Panc1 (cell line): ENCODE results near the gene MYO7B. TPM values are rescaled to one million over a fixed set of nuclear protein-coding genes. Genes with fewer than 3 reads are reported as not detected.

Source experiments
- ATAC-seq: fragments of 200-7000 bp; cut with Tn5 transposase; 2 replicates; pipeline ENCODE4 v1.9.1; 2020; ENCODE audit warnings: mild to moderate bottlenecking, moderate library complexity
- BruUV-seq: library from RNA; stranded (reverse); fragments of 400-500 nt; replicated peaks from 2 replicates; lab custom pipeline; 2021; lab: Mats Ljungman, UMichigan
- CTCF ChIA-PET: fragments of 300-600 bp; sonication (Branson Sonifier 250); formaldehyde crosslinking; loops from one replicate; lab custom pipeline; 2022; ENCODE audit warnings: antibody characterized with exemption; lab: Charles Lee
- POLR2A ChIA-PET: fragments of 300-600 bp; sonication (Branson Sonifier 250); formaldehyde crosslinking; loops from one replicate; lab custom pipeline; 2022; ENCODE audit warnings: antibody characterized with exemption; lab: Charles Lee
- DNase-seq: peaks from one replicate; pipeline ENCODE4 v3.0.0-alpha.2; 2010; ENCODE audit warnings: low read depth, low spot score
- H3K27ac ChIP-seq: 2 replicates; pipeline ENCODE4 v1.5.1; 2011; ENCODE audit warnings: mild to moderate bottlenecking, low read length, inconsistent platforms
- H3K27me3 ChIP-seq: fragments of 200-500 bp; sonication (Bioruptor generic); 2 replicates; pipeline ENCODE4 v1.6.0; 2014; ENCODE audit warnings: low read length, inconsistent platforms; ENCODE audit not compliant: control insufficient read depth, insufficient read depth
- H3K36me3 ChIP-seq: fragments of 200-500 bp; sonication (Bioruptor generic); 2 replicates; pipeline ENCODE4 v1.5.1; 2014; ENCODE audit warnings: inconsistent platforms, mild to moderate bottlenecking, low read length, moderate library complexity; ENCODE audit not compliant: control insufficient read depth, insufficient read depth
- H3K4me1 ChIP-seq: 2 replicates; pipeline ENCODE4 v1.5.1; 2011; ENCODE audit warnings: inconsistent platforms, mild to moderate bottlenecking, low read length, moderate library complexity; ENCODE audit not compliant: control insufficient read depth, insufficient read depth
- H3K4me3 ChIP-seq, 2 experiments: 2 replicates each; pipeline ENCODE4 v1.5.1; 2011 to 2012; ENCODE audit warnings: low read depth in 2 of 2, low read length in 2 of 2, mild to moderate bottlenecking in 2 of 2, inconsistent platforms in 1 of 2, moderate library complexity in 1 of 2
- H3K9me3 ChIP-seq: fragments of 200-500 bp; sonication (Bioruptor generic); 2 replicates; pipeline ENCODE4 v1.5.1; 2014; ENCODE audit warnings: low read depth, mild to moderate bottlenecking, inconsistent platforms, low read length, moderate library complexity; ENCODE audit not compliant: control insufficient read depth, insufficient read depth
- POLR2AphosphoS5 ChIP-seq: IDR thresholded peaks from 2 replicates; pipeline ENCODE4 v1.6.1; 2012; ENCODE audit warnings: mild to moderate bottlenecking, low read depth, low read length, moderate library complexity
- SIN3A ChIP-seq: IDR thresholded peaks from 2 replicates; pipeline ENCODE4 v1.6.1; 2012; ENCODE audit warnings: low read depth, mild to moderate bottlenecking, low read length, moderate library complexity, borderline replicate concordance; ENCODE audit not compliant: insufficient read depth
- TCF7L2 ChIP-seq: IDR thresholded peaks from 2 replicates; pipeline ENCODE4 v1.6.1; 2011; ENCODE audit warnings: mild to moderate bottlenecking, low read depth, low read length, inconsistent platforms
- in situ Hi-C: cut with HindIII; loops from 2 replicates; pipeline ENCODE4 v1.10.0; 2016; ENCODE audit warnings: low sequenced_read_pairs, low pct_unique_long_range_greater_than_20kb
- intact Hi-C: fragments of 100-400 bp; cut with micrococcal nuclease; formaldehyde crosslinking; loops from one replicate; pipeline ENCODE4 v1.10.0; 2022; ENCODE audit not compliant: unreplicated experiment
- total RNA-seq: library from RNA; stranded (reverse); gene quantifications from one replicate; pipeline ENCODE4 v1.2.1, GENCODE V29; 2021; ENCODE audit not compliant: unreplicated experiment
- TF ChIP-seq, protein P1 (sequence below), 2 experiments: IDR thresholded peaks; 2 replicates each; pipeline ENCODE4 v1.6.1; 2011 to 2012; ENCODE audit warnings: low read depth in 2 of 2, control low read depth in 1 of 2, low read length in 1 of 2, mild to moderate bottlenecking in 1 of 2, moderate library complexity in 1 of 2; ENCODE audit not compliant: insufficient read depth in 1 of 2
- TF ChIP-seq, protein P2 (sequence below): fragments of 450-650 bp; IDR thresholded peaks from 2 replicates; pipeline ENCODE4 v1.5.1; 2017; ENCODE audit warnings: mild to moderate bottlenecking

Gene MYO7B
- total RNA-seq, 1 experiment from 2014 or later = 0.15 TPM

DNA sequence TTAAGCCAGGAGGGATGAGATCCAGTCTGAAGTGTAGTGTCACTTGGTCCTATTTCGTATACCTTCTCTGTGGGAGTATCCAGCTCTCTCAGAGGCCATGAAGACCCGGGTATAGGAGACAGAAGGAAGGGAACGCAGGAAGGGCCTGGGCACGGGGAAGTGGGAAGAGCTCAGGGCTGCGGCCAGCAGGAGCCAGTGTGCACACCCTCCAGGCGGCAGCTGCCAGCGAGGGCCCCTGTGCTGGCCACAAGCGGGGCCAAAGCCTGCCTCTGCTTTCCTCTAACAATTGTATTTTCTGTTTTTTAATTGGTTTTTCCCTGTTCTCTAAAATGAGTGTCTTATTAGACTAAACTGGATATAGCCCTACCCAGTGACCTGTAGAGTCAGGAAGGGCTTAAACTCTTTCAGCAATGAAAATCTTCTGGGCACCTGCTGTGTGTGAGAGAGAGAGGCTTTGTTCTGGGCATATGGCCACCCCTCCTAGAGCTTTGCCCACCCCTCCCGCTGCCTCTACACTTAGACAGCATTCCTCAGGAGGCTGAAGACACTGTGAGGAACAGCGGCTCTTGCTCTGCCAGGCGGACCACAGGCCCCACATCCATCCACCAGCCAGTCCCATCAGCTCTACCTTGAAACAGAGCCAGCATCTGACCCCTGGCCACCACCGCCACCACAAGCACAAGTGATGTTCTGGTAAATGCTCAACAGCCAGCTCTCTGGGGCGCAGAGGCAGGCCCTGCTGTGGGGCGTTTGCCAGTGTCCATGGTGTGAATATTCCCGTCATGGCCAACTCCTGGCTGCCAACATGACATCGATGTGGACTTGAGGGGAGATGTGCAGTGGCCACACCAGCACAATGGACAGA, 120.0 kb downstream of the MYO7B start:
- no TSS peak for BruUV-seq
- Histone ChIP-seq H3K27me3 (no peaks in the 10 kb centered on the region), H3K9me3 (no peaks in the 10 kb centered on the region), H3K27ac (no peak overlapping the region), H3K4me1 (no peaks in the 10 kb centered on the region), H3K4me3 (no peak overlapping the region), H3K36me3 (no peaks in the 10 kb centered on the region)
- DNase-seq (no peak), ATAC-seq (no peak)
- intact Hi-C loops = no loop called here
- TF ChIP-seq, protein P1, sequence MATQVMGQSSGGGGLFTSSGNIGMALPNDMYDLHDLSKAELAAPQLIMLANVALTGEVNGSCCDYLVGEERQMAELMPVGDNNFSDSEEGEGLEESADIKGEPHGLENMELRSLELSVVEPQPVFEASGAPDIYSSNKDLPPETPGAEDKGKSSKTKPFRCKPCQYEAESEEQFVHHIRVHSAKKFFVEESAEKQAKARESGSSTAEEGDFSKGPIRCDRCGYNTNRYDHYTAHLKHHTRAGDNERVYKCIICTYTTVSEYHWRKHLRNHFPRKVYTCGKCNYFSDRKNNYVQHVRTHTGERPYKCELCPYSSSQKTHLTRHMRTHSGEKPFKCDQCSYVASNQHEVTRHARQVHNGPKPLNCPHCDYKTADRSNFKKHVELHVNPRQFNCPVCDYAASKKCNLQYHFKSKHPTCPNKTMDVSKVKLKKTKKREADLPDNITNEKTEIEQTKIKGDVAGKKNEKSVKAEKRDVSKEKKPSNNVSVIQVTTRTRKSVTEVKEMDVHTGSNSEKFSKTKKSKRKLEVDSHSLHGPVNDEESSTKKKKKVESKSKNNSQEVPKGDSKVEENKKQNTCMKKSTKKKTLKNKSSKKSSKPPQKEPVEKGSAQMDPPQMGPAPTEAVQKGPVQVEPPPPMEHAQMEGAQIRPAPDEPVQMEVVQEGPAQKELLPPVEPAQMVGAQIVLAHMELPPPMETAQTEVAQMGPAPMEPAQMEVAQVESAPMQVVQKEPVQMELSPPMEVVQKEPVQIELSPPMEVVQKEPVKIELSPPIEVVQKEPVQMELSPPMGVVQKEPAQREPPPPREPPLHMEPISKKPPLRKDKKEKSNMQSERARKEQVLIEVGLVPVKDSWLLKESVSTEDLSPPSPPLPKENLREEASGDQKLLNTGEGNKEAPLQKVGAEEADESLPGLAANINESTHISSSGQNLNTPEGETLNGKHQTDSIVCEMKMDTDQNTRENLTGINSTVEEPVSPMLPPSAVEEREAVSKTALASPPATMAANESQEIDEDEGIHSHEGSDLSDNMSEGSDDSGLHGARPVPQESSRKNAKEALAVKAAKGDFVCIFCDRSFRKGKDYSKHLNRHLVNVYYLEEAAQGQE (IDR thresholded peaks at IDR 0.05; ENCODE audit: insufficient read depth in 1 of 2, low read depth in 2 of 2, low read length in 1 of 2) = no peak
- TF ChIP-seq TCF7L2 (no peak), POLR2AphosphoS5 (no peak), SIN3A (no peak)
- TF ChIP-seq, protein P2, sequence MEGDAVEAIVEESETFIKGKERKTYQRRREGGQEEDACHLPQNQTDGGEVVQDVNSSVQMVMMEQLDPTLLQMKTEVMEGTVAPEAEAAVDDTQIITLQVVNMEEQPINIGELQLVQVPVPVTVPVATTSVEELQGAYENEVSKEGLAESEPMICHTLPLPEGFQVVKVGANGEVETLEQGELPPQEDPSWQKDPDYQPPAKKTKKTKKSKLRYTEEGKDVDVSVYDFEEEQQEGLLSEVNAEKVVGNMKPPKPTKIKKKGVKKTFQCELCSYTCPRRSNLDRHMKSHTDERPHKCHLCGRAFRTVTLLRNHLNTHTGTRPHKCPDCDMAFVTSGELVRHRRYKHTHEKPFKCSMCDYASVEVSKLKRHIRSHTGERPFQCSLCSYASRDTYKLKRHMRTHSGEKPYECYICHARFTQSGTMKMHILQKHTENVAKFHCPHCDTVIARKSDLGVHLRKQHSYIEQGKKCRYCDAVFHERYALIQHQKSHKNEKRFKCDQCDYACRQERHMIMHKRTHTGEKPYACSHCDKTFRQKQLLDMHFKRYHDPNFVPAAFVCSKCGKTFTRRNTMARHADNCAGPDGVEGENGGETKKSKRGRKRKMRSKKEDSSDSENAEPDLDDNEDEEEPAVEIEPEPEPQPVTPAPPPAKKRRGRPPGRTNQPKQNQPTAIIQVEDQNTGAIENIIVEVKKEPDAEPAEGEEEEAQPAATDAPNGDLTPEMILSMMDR = no peak
- in situ Hi-C loops = no loop called here
- POLR2A ChIA-PET = no interaction called here
- CTCF ChIA-PET = no interaction called here

DNA sequence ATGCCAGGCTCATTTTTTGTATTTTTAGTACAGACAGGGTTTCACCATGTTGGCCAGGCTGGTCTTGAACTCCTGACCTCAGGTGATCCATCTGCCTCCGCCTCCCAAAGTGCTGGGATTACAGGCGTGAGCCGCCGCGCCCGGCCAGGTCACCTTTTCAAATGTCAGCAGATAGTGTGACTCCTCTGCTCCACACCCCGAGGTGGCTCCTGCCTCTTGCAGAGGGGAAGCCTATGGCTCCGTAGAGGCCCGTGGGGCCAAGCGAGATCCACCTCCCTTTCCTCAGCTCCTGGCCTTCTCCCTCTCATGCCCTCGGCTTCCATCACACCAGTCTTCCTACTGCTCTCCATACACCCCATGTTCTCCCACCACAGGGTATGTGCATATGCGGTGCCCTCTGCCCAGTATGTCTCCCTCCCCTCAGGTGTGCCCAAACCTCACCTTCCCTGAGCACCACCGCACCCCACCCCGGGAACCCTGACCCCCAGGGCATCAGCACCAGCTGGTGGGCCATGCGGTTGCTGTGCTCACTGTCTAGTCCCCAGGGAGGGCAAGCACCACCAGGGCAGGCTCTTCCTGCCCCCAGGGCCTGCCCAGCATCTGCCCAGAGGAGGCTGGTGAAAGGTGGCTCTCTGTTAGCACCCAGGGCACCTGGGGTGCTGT, 121.2 kb downstream of the MYO7B start:
- no peak overlapping the region for H3K27ac ChIP-seq
- no peaks in the 10 kb centered on the region for H3K9me3 ChIP-seq
- CTCF ChIA-PET = no interaction called here
- in situ Hi-C loops (no loop called here), intact Hi-C loops (no loop called here)
- no peak for TF ChIP-seq POLR2AphosphoS5
- no peak for TF ChIP-seq TCF7L2
- TF ChIP-seq, protein P1 (IDR thresholded peaks at IDR 0.05; ENCODE audit: insufficient read depth in 1 of 2, low read depth in 2 of 2, low read length in 1 of 2) = no peak
- TF ChIP-seq, protein P2 = no peak
- TF ChIP-seq SIN3A = no peak
- no peak for DNase-seq
- POLR2A ChIA-PET = no interaction called here
- H3K36me3 ChIP-seq = no peaks in the 10 kb centered on the region
- no TSS peak for BruUV-seq
- no peak overlapping the region for H3K4me3 ChIP-seq
- ATAC-seq = no peak
- no peaks in the 10 kb centered on the region for H3K27me3 ChIP-seq
- H3K4me1 ChIP-seq = no peaks in the 10 kb centered on the region
